ENCODE data around the gene PGC. TPM values are rescaled to one million over a fixed set of nuclear protein-coding genes. Genes with fewer than 3 reads are reported as not detected.

Gene PGC
- total RNA-seq, 1 experiment from 2014 or later, result 0.63 TPM

DNA sequence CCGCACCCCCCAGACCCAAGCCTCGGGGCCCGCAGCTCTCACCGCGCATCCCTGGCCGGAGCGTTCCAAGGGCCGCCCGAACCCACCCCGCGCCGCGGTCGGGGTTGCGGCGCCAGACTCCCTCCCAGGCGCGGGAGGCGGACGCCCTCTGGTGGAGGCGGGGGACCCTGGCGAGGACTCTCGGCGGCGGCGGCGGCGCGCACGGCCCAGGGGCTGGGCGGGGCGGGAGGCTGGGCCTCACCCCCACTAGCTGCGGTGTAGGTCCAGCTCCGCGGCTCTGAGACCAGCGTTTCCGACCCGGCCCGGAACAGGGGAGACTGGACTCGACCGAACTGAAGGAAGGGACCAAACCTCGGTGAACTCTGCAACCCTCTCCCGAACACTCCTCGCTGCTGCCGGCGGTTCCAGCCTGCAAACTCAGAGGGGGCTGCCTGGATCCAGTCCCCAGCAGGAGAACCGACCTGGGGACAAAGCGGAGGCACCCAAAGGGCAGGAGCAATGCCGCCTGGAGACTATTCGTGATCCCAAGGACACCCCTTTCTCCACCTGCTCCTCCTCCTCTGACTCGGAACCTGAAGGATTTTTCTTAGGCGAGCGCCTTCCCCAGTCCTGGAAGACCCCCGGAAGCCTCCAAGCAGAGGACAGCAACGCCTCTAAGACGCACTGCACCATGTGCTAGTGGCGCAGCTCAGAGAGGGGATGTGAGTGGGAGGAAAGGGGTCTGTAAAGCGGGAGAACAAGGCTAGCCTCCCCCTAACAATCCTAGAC lies 39.4 kb upstream of the PGC start (continued):
- TF ChIP-seq, protein P1, sequence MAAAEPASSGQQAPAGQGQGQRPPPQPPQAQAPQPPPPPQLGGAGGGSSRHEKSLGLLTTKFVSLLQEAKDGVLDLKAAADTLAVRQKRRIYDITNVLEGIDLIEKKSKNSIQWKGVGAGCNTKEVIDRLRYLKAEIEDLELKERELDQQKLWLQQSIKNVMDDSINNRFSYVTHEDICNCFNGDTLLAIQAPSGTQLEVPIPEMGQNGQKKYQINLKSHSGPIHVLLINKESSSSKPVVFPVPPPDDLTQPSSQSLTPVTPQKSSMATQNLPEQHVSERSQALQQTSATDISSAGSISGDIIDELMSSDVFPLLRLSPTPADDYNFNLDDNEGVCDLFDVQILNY (CRISPR knock-in tag; IDR thresholded peaks at IDR 0.05), result peak; percentile 61; the same call in 1 of the 2 replicates
- TF ChIP-seq, protein P2, sequence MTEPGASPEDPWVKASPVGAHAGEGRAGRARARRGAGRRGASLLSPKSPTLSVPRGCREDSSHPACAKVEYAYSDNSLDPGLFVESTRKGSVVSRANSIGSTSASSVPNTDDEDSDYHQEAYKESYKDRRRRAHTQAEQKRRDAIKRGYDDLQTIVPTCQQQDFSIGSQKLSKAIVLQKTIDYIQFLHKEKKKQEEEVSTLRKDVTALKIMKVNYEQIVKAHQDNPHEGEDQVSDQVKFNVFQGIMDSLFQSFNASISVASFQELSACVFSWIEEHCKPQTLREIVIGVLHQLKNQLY (CRISPR knock-in tag; IDR thresholded peaks at IDR 0.05), result no peak

DNA sequence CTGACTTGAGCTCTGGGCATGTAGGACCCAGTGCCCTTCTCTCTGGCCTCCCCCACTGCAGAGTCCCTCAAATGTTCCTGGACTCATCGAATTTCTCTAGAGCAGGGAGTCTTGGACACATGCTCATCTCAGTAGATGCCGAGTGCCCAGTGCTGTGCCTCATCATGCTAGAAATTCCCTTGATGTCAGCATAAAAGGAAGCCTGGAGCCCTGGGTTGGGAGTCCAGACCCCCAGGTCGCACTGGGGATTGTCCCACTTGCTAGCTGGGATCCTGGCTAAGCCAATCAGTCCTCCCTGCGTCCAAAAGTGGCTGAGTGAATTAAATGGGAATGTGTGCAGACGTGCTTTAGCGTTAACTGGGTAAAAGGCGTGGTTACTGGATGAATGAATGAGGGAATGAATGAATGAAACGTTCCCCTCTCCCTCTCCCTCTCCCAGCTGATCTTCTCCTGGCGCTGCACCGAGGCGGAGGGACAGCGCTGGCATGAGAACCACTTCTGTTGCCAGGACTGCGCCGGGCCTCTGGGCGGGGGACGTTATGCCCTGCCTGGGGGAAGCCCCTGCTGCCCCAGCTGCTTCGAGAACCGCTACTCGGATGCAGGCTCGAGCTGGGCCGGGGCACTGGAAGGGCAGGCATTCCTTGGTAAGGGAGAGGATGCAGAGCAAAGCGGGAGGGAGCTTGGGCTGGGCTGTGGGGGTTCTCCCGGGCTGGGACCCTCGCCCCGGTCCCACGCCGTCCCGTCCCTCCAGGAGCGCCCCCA lies 38.7 kb upstream of the PGC start:
- DNase-seq (ENCODE audit: low spot score) (peak; percentile 49), ATAC-seq (peak; percentile 18)
- ChIA-PET POLR2A (interaction anchor here (0.5 to 2.0 kb wide), 6 partner anchors 110 to 1003 kb away, joined by 3 to 9 read pairs (median 4); partner anchors contain the start of gene TAF8), CTCF (interaction anchor here (0.7 to 4.7 kb wide), 55 partner anchors 8 to 603 kb away, joined by 3 to 71 read pairs (median 6); partner anchors contain the start of genes BYSL, CCND3, MED20 and TAF8)
- Mint-ChIP-seq H3K9me3 (no peaks in the 10 kb centered on the region), H3K36me3 (peaks cover 16% of the 10 kb centered on the region), H3K27me3 (ENCODE audit: low read depth) (peaks cover 53% of the 10 kb centered on the region), H3K27ac (no peak overlapping the region), H3K4me1 (peaks cover 32% of the 10 kb centered on the region), H3K4me3 (peak overlapping the region; percentile 96)
- TF ChIP-seq RELA (CRISPR knock-in tag; IDR thresholded peaks at IDR 0.05; ENCODE audit: borderline replicate concordance) (no peak), KAT7 (CRISPR knock-in tag; IDR thresholded peaks at IDR 0.05; ENCODE audit: borderline replicate concordance) (0 out of 2 replicates have a peak, but pooled peaks have one; percentile 16), CBFB (CRISPR knock-in tag; IDR thresholded peaks at IDR 0.05; ENCODE audit: low read depth) (no peak)
- TF ChIP-seq, protein P3, sequence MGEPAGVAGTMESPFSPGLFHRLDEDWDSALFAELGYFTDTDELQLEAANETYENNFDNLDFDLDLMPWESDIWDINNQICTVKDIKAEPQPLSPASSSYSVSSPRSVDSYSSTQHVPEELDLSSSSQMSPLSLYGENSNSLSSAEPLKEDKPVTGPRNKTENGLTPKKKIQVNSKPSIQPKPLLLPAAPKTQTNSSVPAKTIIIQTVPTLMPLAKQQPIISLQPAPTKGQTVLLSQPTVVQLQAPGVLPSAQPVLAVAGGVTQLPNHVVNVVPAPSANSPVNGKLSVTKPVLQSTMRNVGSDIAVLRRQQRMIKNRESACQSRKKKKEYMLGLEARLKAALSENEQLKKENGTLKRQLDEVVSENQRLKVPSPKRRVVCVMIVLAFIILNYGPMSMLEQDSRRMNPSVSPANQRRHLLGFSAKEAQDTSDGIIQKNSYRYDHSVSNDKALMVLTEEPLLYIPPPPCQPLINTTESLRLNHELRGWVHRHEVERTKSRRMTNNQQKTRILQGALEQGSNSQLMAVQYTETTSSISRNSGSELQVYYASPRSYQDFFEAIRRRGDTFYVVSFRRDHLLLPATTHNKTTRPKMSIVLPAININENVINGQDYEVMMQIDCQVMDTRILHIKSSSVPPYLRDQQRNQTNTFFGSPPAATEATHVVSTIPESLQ (CRISPR knock-in tag; IDR thresholded peaks at IDR 0.05), result no peak
- TF ChIP-seq, protein P4, sequence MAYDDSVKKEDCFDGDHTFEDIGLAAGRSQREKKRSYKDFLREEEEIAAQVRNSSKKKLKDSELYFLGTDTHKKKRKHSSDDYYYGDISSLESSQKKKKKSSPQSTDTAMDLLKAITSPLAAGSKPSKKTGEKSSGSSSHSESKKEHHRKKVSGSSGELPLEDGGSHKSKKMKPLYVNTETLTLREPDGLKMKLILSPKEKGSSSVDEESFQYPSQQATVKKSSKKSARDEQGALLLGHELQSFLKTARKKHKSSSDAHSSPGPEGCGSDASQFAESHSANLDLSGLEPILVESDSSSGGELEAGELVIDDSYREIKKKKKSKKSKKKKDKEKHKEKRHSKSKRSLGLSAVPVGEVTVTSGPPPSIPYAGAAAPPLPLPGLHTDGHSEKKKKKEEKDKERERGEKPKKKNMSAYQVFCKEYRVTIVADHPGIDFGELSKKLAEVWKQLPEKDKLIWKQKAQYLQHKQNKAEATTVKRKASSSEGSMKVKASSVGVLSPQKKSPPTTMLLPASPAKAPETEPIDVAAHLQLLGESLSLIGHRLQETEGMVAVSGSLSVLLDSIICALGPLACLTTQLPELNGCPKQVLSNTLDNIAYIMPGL (CRISPR knock-in tag; IDR thresholded peaks at IDR 0.05), result no peak; the same call in 1 of the 2 replicates
- TF ChIP-seq, protein P5, sequence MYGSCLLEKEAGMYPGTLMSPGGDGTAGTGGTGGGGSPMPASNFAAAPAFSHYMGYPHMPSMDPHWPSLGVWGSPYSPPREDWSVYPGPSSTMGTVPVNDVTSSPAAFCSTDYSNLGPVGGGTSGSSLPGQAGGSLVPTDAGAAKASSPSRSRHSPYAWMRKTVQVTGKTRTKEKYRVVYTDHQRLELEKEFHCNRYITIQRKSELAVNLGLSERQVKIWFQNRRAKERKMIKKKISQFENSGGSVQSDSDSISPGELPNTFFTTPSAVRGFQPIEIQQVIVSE (CRISPR knock-in tag; IDR thresholded peaks at IDR 0.05; ENCODE audit: borderline replicate concordance), result no peak

DNA sequence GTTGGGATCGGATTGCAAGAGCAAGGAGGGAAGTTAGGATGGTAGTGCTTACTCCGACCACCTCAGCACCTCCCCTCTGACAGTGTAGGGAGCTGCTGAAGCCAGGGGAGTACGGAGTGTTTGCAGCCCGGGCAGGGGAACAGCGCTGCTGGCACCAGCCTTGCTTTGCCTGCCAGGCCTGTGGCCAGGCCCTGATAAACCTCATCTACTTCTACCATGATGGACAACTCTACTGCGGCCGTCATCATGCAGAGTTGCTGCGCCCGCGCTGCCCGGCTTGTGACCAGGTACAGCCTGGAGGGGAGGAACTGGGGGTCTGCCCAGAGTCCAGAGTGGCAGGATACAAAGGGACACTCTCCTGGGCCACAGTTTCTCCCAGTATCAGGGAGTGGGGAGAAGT lies 38.1 kb upstream of the PGC start:
- Mint-ChIP-seq H3K4me1 (peaks cover 32% of the 10 kb centered on the region), H3K4me3 (peak overlapping the region; percentile 24; the same call in 1 of the 2 replicates), H3K9me3 (no peaks in the 10 kb centered on the region), H3K27ac (no peak overlapping the region), H3K27me3 (ENCODE audit: low read depth) (peaks cover 54% of the 10 kb centered on the region), H3K36me3 (peaks cover 15% of the 10 kb centered on the region)
- CTCF ChIA-PET, result interaction anchor here (0.9 to 4.7 kb wide), 22 partner anchors 7 to 477 kb away, joined by 3 to 71 read pairs (median 16); partner anchors contain the start of genes BYSL, MED20 and TAF8
- POLR2A ChIA-PET, result interaction anchor here (1.5 kb wide), 1 partner anchor 263 kb away, joined by 3 read pairs; no protein-coding TSS in a partner anchor
- DNase-seq (ENCODE audit: low spot score), result no peak
- no peak for ATAC-seq
- no peak for TF ChIP-seq GTF2I (CRISPR knock-in tag; conservative IDR thresholded peaks at IDR 0.05)
- TF ChIP-seq NR2C2 (CRISPR knock-in tag; IDR thresholded peaks at IDR 0.05), result no peak
- TF ChIP-seq EMX1 (CRISPR knock-in tag; IDR thresholded peaks at IDR 0.05), result no peak
- no peak for TF ChIP-seq TEAD1 (CRISPR knock-in tag; IDR thresholded peaks at IDR 0.05)
- no peak for TF ChIP-seq JAZF1 (CRISPR knock-in tag; IDR thresholded peaks at IDR 0.05)
- TF ChIP-seq, protein P6, sequence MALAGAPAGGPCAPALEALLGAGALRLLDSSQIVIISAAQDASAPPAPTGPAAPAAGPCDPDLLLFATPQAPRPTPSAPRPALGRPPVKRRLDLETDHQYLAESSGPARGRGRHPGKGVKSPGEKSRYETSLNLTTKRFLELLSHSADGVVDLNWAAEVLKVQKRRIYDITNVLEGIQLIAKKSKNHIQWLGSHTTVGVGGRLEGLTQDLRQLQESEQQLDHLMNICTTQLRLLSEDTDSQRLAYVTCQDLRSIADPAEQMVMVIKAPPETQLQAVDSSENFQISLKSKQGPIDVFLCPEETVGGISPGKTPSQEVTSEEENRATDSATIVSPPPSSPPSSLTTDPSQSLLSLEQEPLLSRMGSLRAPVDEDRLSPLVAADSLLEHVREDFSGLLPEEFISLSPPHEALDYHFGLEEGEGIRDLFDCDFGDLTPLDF (CRISPR knock-in tag; IDR thresholded peaks at IDR 0.05), result no peak
- TF ChIP-seq JUN (CRISPR knock-in tag; IDR thresholded peaks at IDR 0.05), result no peak
- no peak for TF ChIP-seq PRRX2 (CRISPR knock-in tag; IDR thresholded peaks at IDR 0.05)
- no peak for TF ChIP-seq NR3C1 (CRISPR knock-in tag; conservative IDR thresholded peaks at IDR 0.05; ENCODE audit: low read depth)
- TF ChIP-seq TCF7 (CRISPR knock-in tag; IDR thresholded peaks at IDR 0.05; ENCODE audit: low read depth), result no peak
- TF ChIP-seq, protein P7, sequence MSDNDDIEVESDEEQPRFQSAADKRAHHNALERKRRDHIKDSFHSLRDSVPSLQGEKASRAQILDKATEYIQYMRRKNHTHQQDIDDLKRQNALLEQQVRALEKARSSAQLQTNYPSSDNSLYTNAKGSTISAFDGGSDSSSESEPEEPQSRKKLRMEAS (CRISPR knock-in tag; IDR thresholded peaks at IDR 0.05), result no peak
- TF ChIP-seq, protein P8, sequence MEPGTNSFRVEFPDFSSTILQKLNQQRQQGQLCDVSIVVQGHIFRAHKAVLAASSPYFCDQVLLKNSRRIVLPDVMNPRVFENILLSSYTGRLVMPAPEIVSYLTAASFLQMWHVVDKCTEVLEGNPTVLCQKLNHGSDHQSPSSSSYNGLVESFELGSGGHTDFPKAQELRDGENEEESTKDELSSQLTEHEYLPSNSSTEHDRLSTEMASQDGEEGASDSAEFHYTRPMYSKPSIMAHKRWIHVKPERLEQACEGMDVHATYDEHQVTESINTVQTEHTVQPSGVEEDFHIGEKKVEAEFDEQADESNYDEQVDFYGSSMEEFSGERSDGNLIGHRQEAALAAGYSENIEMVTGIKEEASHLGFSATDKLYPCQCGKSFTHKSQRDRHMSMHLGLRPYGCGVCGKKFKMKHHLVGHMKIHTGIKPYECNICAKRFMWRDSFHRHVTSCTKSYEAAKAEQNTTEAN (CRISPR knock-in tag; IDR thresholded peaks at IDR 0.05), result no peak
- no peak for TF ChIP-seq NR1H2 (CRISPR knock-in tag; IDR thresholded peaks at IDR 0.05)
- no peak for TF ChIP-seq NFE2L1 (CRISPR knock-in tag; IDR thresholded peaks at IDR 0.05)
